Measurements from ENCODE around the gene LOC101059915.

Gene LOC101059915

DNA sequence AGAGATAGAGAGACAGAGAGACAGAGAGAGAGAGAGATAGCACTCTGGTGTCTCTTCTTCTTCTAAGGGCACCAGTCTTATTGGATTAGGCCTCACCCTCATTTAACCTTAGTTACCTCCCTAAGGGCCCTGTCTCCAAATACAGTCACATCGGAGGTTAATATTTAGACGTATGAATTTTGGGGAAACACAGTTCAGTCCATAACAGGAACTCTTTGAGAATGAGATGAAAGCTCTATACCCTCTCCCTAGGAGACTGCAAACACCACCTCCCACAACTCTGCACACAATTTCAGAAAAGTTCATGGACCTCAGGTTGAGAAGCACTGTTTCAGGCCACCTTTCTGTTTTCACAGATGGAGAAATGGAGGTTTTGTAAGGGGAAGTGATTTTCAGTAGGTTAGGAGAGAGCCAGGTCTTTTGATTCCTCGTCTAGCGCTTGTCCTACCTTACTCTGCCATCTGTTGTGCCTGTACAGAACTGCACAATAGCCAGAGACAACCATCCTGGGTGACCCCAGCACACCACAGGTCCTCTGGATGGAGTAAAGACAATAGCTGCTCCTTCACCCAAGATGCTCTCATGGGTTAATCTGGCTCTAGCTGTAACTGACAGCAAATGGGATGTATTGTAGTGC is 16.9 kb upstream of the LOC101059915 start:
- DNase-seq (peak in 1 of 2 donors; percentile 67), ATAC-seq (peak; percentile 43 to 79 (median 72))
- TF ChIP-seq, protein P1, sequence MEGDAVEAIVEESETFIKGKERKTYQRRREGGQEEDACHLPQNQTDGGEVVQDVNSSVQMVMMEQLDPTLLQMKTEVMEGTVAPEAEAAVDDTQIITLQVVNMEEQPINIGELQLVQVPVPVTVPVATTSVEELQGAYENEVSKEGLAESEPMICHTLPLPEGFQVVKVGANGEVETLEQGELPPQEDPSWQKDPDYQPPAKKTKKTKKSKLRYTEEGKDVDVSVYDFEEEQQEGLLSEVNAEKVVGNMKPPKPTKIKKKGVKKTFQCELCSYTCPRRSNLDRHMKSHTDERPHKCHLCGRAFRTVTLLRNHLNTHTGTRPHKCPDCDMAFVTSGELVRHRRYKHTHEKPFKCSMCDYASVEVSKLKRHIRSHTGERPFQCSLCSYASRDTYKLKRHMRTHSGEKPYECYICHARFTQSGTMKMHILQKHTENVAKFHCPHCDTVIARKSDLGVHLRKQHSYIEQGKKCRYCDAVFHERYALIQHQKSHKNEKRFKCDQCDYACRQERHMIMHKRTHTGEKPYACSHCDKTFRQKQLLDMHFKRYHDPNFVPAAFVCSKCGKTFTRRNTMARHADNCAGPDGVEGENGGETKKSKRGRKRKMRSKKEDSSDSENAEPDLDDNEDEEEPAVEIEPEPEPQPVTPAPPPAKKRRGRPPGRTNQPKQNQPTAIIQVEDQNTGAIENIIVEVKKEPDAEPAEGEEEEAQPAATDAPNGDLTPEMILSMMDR (IDR thresholded peaks at IDR 0.05): no peak
- H3K27me3 ChIP-seq (ENCODE audit: control insufficient read depth, insufficient read depth, low read length): no peaks in the 10 kb centered on the region
- no peaks in the 10 kb centered on the region for H3K9me3 ChIP-seq (ENCODE audit: control insufficient read depth, insufficient read depth, low read length)
- no peak overlapping the region for H3K4me3 ChIP-seq (ENCODE audit: low read length)
- H3K4me3 Mint-ChIP-seq: no peak overlapping the region
- peaks cover 5% of the 10 kb centered on the region for H3K4me1 ChIP-seq (ENCODE audit: control insufficient read depth, insufficient read depth, low read length)
- H3K4me1 Mint-ChIP-seq: peaks cover 4 to 8% of the 10 kb centered on the region in 2 donors
- H3K36me3 ChIP-seq (ENCODE audit: control insufficient read depth, insufficient read depth, low read length): no peaks in the 10 kb centered on the region
- no peaks in the 10 kb centered on the region for H3K9me3 Mint-ChIP-seq
- H3K27me3 Mint-ChIP-seq (ENCODE audit: low read depth in 2 of 2): no peaks in the 10 kb centered on the region
- intact Hi-C loops (cut with micrococcal nuclease): no loop called here
- no peak overlapping the region for H3K27ac ChIP-seq (ENCODE audit: low read length)
- WGBS (ENCODE audit: insufficient coverage): no CpG with 5 or more reads among the region's 4 CpGs
- no peak overlapping the region for H3K27ac Mint-ChIP-seq
- no peaks in the 10 kb centered on the region for H3K36me3 Mint-ChIP-seq

DNA sequence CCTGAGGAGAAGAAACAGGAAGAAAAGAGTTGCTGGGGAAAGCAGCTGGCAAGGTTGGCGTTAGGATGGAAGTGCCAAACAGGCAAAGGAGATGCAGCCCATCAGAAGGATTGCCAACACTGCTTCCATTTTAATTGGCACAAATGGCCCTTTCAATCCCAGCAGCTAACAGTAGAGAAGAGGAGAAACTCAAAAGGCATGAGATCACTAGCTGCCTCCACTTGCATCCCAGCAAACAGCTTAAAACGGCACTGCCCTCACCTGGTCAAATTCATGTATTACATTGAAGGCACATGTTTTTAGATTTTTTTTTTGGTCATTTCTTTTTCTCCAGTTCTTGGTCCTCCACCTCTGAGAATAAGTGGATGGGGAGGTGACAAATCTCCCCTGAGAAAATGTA is 14.9 kb upstream of the LOC101059915 start:
- WGBS (ENCODE audit: insufficient coverage): 63% methylated on average over 1 of the region's 2 CpGs
- H3K36me3 Mint-ChIP-seq: no peaks in the 10 kb centered on the region
- Histone ChIP-seq H3K27me3 (ENCODE audit: control insufficient read depth, insufficient read depth, low read length) (no peaks in the 10 kb centered on the region), H3K27ac (ENCODE audit: low read length) (no peak overlapping the region), H3K4me3 (ENCODE audit: low read length) (no peak overlapping the region), H3K9me3 (ENCODE audit: control insufficient read depth, insufficient read depth, low read length) (no peaks in the 10 kb centered on the region), H3K36me3 (ENCODE audit: control insufficient read depth, insufficient read depth, low read length) (no peaks in the 10 kb centered on the region), H3K4me1 (ENCODE audit: control insufficient read depth, insufficient read depth, low read length) (peaks cover 5% of the 10 kb centered on the region)
- no peak overlapping the region for H3K4me3 Mint-ChIP-seq
- no peak overlapping the region for H3K27ac Mint-ChIP-seq
- DNase-seq (peak in 1 of 2 donors; percentile 78), ATAC-seq (peak; percentile 59 to 92 (median 84))
- intact Hi-C loops (cut with micrococcal nuclease): loop anchor here (2.0 kb wide), 2 partner anchors 30 to 46 kb away; no protein-coding TSS in a partner anchor
- TF ChIP-seq, protein P1 (IDR thresholded peaks at IDR 0.05): peak; percentile 51
- peaks cover 0 to 10% of the 10 kb centered on the region in 2 donors for H3K27me3 Mint-ChIP-seq (ENCODE audit: low read depth in 2 of 2)
- no peaks in the 10 kb centered on the region for H3K9me3 Mint-ChIP-seq
- H3K4me1 Mint-ChIP-seq: peaks cover 4 to 8% of the 10 kb centered on the region in 2 donors

DNA sequence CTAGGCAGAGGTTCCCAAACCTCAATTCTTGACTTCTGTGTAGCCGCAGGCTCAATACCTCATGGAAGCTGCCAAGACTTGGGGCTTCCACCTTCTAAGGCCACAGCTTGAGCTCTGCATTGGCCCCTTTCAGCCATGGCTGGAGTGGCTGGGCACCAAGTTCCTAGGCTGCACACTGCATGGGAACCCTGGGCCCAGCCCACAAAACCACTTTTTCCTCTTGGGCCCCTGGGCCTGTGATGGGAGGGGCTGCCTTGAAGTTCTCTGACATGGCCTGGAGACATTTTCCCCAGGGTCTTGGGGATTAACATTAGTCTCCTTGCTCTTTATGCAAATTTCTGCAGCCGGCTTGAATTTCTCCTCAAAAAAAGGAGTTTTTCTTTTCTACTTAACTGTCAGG is 14.0 kb upstream of the LOC101059915 start:
- intact Hi-C loops (cut with micrococcal nuclease): loop anchor here (2.0 kb wide), 2 partner anchors 31 to 47 kb away; no protein-coding TSS in a partner anchor
- ATAC-seq (no peak), DNase-seq (no peak)
- Mint-ChIP-seq H3K4me1 (peaks cover 4 to 8% of the 10 kb centered on the region in 2 donors), H3K36me3 (no peaks in the 10 kb centered on the region), H3K27me3 (ENCODE audit: low read depth in 2 of 2) (peaks cover 0 to 10% of the 10 kb centered on the region in 2 donors), H3K4me3 (no peak overlapping the region), H3K27ac (no peak overlapping the region), H3K9me3 (no peaks in the 10 kb centered on the region)
- TF ChIP-seq, protein P1 (IDR thresholded peaks at IDR 0.05): no peak
- Histone ChIP-seq H3K36me3 (ENCODE audit: control insufficient read depth, insufficient read depth, low read length) (no peaks in the 10 kb centered on the region), H3K27ac (ENCODE audit: low read length) (no peak overlapping the region), H3K4me3 (ENCODE audit: low read length) (no peak overlapping the region), H3K9me3 (ENCODE audit: control insufficient read depth, insufficient read depth, low read length) (no peaks in the 10 kb centered on the region), H3K4me1 (ENCODE audit: control insufficient read depth, insufficient read depth, low read length) (peaks cover 5% of the 10 kb centered on the region), H3K27me3 (ENCODE audit: control insufficient read depth, insufficient read depth, low read length) (no peaks in the 10 kb centered on the region)
- WGBS (ENCODE audit: insufficient coverage): 78% methylated on average over 2 of the region's 2 CpGs

DNA sequence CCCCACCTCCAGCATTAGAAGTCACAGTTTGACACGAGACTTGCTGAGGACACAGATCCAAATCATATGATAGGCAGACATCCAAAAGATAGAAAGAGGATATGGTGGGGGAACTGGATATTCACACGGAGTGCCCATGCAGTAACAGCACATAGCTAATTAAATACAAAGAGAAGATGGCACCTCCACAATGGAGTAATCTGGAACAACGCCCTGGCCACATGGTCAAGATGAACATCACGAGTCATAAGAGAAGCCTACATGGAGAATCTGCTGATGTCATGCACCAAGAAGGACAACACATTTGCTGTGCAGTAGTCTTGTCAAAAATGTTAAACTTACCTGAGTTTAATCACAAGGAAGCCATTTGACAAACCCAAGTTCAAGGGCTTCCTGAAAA is 10.1 kb upstream of the LOC101059915 start:
- Mint-ChIP-seq H3K36me3 (no peaks in the 10 kb centered on the region), H3K27ac (no peak overlapping the region), H3K9me3 (no peaks in the 10 kb centered on the region), H3K4me3 (no peak overlapping the region), H3K27me3 (ENCODE audit: low read depth in 2 of 2) (peaks cover 0 to 10% of the 10 kb centered on the region in 2 donors), H3K4me1 (peaks cover 10 to 13% of the 10 kb centered on the region in 2 donors)
- H3K36me3 ChIP-seq (ENCODE audit: control insufficient read depth, insufficient read depth, low read length): no peaks in the 10 kb centered on the region
- H3K27ac ChIP-seq (ENCODE audit: low read length): no peak overlapping the region
- no peaks in the 10 kb centered on the region for H3K27me3 ChIP-seq (ENCODE audit: control insufficient read depth, insufficient read depth, low read length)
- ATAC-seq (no peak), DNase-seq (no peak)
- peaks cover 14% of the 10 kb centered on the region for H3K4me1 ChIP-seq (ENCODE audit: control insufficient read depth, insufficient read depth, low read length)
- intact Hi-C loops (cut with micrococcal nuclease): no loop called here
- 93% methylated on average over 4 of the region's 4 CpGs for WGBS (ENCODE audit: insufficient coverage)
- TF ChIP-seq, protein P1 (IDR thresholded peaks at IDR 0.05): no peak
- H3K4me3 ChIP-seq (ENCODE audit: low read length): no peak overlapping the region
- no peaks in the 10 kb centered on the region for H3K9me3 ChIP-seq (ENCODE audit: control insufficient read depth, insufficient read depth, low read length)

Measured in natural killer cell (primary cell).